C4-2B (cell line): Measurements from ENCODE around the gene TNNT1.

Experiments
- ZFX ChIP-seq: fragments of 450-650 bp; IDR thresholded peaks from 2 replicates; pipeline ENCODE4 v1.6.1; 2017
- TF ChIP-seq, protein P1 (sequence below): fragments of 450-650 bp; conservative IDR thresholded peaks from 2 replicates; pipeline ENCODE4 v1.5.1; 2017; ENCODE audit warnings: mild to moderate bottlenecking

DNA sequence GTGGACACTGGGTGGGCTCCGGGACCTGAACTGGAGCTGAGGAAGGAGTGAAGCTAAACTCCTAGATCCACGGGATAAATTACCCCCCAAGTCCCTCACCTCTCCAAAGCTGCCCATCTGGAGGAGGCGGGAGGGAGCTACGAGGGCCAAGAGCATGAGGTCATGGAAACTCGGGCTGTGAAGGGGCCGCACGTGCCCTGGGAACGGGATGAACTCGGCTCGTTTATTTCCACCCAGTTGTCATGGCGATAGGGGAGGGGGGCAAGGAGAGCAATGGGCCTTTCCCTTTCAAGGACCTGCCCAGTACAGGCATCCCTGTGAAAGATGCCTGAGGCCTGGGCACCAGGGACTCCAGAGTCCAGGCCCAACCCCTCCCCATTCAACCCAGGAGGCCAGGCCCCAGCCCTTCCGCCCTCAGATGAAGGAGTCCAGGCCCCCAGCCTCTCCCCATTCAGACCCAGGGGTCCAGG is 35.4 kb downstream of the TNNT1 start:
- TF ChIP-seq, protein P1, sequence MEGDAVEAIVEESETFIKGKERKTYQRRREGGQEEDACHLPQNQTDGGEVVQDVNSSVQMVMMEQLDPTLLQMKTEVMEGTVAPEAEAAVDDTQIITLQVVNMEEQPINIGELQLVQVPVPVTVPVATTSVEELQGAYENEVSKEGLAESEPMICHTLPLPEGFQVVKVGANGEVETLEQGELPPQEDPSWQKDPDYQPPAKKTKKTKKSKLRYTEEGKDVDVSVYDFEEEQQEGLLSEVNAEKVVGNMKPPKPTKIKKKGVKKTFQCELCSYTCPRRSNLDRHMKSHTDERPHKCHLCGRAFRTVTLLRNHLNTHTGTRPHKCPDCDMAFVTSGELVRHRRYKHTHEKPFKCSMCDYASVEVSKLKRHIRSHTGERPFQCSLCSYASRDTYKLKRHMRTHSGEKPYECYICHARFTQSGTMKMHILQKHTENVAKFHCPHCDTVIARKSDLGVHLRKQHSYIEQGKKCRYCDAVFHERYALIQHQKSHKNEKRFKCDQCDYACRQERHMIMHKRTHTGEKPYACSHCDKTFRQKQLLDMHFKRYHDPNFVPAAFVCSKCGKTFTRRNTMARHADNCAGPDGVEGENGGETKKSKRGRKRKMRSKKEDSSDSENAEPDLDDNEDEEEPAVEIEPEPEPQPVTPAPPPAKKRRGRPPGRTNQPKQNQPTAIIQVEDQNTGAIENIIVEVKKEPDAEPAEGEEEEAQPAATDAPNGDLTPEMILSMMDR: no peak
- TF ChIP-seq ZFX: no peak
